GM19025 (cell line): ENCODE data around the gene SPNS3.

Source experiments
- ATAC-seq: cut with Tn5 transposase; IDR thresholded peaks from one replicate; pipeline ENCODE4 v1.9.1; 2021; ENCODE audit warnings: mild to moderate bottlenecking, low read depth, moderate library complexity; ENCODE audit not compliant: unreplicated experiment

Gene SPNS3

GRCh38 chr17:4506175-4506813 lies 72.6 kb downstream of the SPNS3 start:
- ATAC-seq, result no peak

GRCh38 chr17:4506892-4507291 lies 73.2 kb downstream of the SPNS3 start:
- ATAC-seq, result no peak

GRCh38 chr17:4507361-4508111 lies 73.8 kb downstream of the SPNS3 start:
- no peak for ATAC-seq

GRCh38 chr17:4508207-4508606 lies 74.5 kb downstream of the SPNS3 start:
- ATAC-seq, result no peak

GRCh38 chr17:4509401-4509800 lies 75.7 kb downstream of the SPNS3 start:
- no peak for ATAC-seq

GRCh38 chr17:4509923-4510617 lies 76.3 kb downstream of the SPNS3 start:
- no peak for ATAC-seq

- ATAC-seq, result no peak
Measured at GRCh38 chr17:4510618-4510941, 76.8 kb downstream of the SPNS3 start.

- ATAC-seq, result no peak
Measured at GRCh38 chr17:4511199-4511932, 77.6 kb downstream of the SPNS3 start.

GRCh38 chr17:4512156-4513112 lies 78.7 kb downstream of the SPNS3 start:
- ATAC-seq, result no peak

- no peak for ATAC-seq
Measured at GRCh38 chr17:4513113-4514032, 79.6 kb downstream of the SPNS3 start.

- ATAC-seq, result no peak
Measured at GRCh38 chr17:4514206-4514605, 80.5 kb downstream of the SPNS3 start.

GRCh38 chr17:4514779-4515178 lies 81.0 kb downstream of the SPNS3 start:
- ATAC-seq, result no peak

- ATAC-seq, result no peak
Measured at GRCh38 chr17:4515501-4515900, 81.8 kb downstream of the SPNS3 start.

- ATAC-seq, result no peak
Measured at GRCh38 chr17:4516735-4517134, 83.0 kb downstream of the SPNS3 start.

GRCh38 chr17:4518901-4519300 lies 85.2 kb downstream of the SPNS3 start:
- ATAC-seq, result no peak

GRCh38 chr17:4519361-4519788 lies 85.6 kb downstream of the SPNS3 start:
- no peak for ATAC-seq

- ATAC-seq, result no peak
Measured at GRCh38 chr17:4520060-4520893, 86.5 kb downstream of the SPNS3 start.
